COR-L47 (cell line): ENCODE results near the gene ATF4.

Experiments
- DNase-seq: peaks from one replicate; lab custom pipeline; 2025; lab: John Stamatoyannopoulos, UW

ATF4 gene

GRCh38 chr22:39528681-39529486, 8.5 kb downstream of the ATF4 start:
- peak; percentile 96 for DNase-seq

DNA sequence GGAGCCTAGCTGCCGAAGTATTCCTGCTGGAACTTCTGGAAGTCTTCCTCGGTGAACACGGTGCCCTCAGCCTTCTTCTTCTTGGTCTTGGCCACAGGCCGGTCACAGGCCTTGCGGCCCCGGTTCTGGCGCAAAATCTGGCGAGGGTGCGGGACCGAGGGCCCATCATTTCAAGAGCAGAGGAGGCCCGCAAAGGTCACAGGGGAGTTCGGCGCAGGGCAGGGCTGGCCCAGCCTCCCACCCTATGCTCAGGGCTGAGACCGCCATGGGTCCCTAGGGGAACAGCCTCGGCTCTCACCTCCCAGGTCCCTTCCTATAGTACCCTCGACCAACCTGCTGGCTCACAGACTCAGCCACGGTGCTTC, 9.1 kb downstream of the ATF4 start:
- DNase-seq: no peak

DNA sequence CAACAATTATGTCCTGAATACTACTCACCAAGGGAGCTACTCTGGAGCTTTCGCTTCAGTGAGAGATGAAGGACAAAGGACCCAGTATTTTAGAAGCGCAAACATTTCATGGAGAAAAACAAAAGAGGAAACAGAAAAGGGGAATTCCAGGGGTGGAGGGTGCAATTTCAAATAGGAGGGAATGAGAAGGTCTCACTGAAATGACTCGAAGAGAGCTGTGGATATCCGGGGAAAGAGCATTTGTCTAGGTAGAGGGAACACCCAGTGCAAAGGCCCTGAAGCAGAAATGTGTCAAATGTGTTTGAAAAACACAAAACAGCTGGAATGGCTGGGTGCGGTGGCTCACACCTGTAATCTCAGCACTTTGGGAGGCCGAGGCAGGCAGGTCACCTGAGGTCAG, 9.8 kb downstream of the ATF4 start:
- DNase-seq: no peak

GRCh38 chr22:39530692-39531331, 10.4 kb downstream of the ATF4 start:
- peak; percentile 55 for DNase-seq

GRCh38 chr22:39532215-39533073, 12.1 kb downstream of the ATF4 start, which contains the start of gene RPS19BP1:
Gene RPS19BP1 (minus strand): TSS chr22:39532748. CDS start chr22:39532738, 10 bp downstream.
- peak; percentile 100 for DNase-seq

- DNase-seq: no peak
These were observed 13.7 kb downstream of the ATF4 start for GRCh38 chr22:39534092-39534506.

- DNase-seq: peak; percentile 75
These were observed 14.4 kb downstream of the ATF4 start for GRCh38 chr22:39534591-39535356.

DNA sequence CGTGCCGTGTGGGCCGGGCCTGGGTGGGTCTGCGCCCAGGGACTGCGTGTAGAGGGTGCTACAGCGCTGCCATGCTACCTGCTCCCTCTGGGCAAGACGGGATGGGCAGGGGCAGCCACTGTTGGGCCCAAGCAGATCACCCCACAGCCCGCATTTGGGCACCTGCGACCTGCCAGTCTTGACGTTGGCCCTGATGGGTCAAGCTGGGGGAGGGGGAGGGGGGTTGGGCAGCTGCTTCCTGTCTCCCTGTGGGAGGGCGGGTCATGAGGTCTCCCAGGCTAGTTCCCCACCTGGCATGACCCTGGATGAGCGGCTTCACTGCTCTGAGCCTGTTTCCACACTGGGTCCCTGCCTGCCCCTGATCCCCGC, 15.0 kb downstream of the ATF4 start:
- no peak for DNase-seq

DNA sequence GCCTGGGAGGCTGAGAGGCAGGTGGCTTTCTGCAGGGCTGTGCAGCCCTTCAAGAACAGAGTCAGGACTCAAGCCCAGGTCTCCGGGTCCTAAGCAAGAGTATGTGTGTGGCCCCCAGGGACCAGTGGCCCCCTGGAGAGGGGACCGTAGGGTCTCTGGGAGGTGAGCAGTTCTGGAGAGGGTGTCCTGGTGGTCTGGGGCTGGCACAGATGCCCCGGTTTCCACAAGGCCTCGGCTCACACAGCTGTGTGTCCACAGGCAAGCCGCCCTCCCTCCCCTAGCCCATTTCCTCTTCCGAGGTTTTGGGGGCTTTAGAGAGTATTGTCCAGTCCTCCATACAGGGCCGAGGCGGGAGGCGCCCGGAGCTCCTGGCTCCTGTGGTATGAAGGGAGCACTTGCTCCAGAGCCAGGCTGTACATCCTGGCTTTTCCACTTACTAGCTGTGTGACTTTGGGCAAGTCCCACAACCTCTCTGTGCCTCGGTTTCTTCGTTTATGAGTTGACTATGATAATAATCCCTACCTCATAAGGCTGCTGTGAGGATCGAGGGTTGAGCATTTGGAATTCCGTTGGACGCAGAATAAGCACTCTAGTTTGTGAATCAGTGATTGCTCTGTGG, 15.6 kb downstream of the ATF4 start:
- no peak for DNase-seq

- DNase-seq: no peak
These were observed 16.3 kb downstream of the ATF4 start for GRCh38 chr22:39536711-39537110.

GRCh38 chr22:39537975-39538374, 17.6 kb downstream of the ATF4 start:
- DNase-seq: no peak

- no peak for DNase-seq
These were observed 22.7 kb downstream of the ATF4 start for GRCh38 chr22:39543095-39543494.

DNA sequence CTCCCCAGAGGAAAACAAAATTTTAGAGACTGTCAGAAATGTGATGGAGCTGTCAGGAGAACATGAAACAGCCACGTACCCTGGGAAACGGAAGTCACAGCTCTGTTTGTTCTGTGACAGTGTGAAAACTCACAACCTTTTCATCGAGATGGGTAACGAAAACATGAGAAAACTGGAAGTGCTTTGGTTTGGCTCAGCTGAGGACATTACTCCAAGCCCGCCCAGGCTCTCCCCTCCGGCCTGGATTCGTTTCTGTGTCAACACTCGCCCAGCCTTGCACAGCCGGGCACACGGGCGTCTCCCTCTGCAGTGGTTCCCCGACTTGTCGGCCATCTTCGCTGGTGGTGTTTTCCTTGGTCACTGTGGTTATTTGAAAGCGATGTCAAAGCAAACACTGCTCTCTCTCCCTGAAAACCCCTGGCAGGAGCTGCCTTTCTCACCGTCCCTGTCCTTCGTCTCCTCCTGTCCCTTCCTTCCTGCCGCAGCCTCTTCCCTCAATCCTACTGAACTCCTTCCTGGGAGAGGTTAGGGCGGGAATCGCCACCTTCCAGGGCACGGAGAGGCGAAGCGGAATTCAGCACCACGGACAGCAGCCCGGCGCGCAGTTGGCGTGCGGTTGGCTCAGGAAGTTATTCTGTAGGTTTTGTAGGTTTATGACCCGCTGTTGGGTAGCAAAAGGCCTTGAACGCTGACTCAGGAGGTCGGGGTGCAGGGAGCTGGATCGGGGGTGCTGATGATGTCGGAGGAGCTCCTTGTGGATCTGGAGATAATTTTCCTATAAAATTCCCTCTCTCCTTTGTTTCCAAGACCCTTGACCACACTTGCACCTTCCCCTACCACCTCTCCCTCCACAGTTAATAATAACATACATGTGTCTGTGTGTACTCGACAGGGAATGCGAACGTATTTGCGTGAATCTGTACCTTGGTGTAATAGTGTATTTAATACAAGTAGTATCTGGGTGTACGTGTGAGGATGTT, 25.3 kb downstream of the ATF4 start:
- DNase-seq: no peak

GRCh38 chr22:39546889-39547586, 26.7 kb downstream of the ATF4 start:
- DNase-seq: peak; percentile 41

DNA sequence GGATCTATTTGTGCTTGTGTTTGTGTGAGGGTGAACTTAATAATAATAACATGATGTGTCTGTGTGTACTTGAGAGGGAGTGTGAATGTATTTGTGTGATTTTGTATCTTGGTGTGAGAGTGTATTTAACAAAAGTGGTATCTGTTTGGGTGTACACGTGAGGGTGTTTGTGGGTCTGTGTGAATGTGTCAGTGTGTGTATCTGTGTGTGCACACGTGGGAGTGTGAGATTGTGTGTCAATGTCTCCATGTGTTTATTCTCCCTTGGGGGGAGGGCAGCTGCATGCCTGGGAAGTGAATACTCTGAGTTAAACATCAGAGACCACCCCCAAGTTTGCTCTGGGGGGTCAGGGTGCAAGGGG, 27.2 kb downstream of the ATF4 start:
- DNase-seq: no peak

DNA sequence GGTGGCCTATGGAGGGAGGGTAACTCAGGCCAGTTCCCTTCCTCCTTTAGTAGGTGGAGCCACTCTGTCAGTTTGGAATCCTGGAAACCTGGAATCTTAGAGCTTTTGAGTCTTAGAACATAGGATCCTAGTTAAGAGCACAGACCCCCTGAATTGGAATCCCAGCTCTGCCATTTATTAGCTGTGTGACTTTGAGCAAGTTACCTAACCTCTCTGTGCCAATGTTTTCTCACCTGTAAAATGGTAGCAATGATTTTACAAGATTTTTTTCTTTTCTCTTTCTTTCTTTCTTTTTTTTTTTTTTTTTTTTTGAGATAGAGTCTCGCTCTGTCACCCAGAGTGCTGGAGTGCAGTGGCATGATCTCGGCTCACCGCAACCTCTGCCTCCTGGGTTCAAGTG, 33.1 kb downstream of the ATF4 start:
- DNase-seq: no peak

- DNase-seq: no peak
These were observed 33.8 kb downstream of the ATF4 start for GRCh38 chr22:39554151-39554550.

DNA sequence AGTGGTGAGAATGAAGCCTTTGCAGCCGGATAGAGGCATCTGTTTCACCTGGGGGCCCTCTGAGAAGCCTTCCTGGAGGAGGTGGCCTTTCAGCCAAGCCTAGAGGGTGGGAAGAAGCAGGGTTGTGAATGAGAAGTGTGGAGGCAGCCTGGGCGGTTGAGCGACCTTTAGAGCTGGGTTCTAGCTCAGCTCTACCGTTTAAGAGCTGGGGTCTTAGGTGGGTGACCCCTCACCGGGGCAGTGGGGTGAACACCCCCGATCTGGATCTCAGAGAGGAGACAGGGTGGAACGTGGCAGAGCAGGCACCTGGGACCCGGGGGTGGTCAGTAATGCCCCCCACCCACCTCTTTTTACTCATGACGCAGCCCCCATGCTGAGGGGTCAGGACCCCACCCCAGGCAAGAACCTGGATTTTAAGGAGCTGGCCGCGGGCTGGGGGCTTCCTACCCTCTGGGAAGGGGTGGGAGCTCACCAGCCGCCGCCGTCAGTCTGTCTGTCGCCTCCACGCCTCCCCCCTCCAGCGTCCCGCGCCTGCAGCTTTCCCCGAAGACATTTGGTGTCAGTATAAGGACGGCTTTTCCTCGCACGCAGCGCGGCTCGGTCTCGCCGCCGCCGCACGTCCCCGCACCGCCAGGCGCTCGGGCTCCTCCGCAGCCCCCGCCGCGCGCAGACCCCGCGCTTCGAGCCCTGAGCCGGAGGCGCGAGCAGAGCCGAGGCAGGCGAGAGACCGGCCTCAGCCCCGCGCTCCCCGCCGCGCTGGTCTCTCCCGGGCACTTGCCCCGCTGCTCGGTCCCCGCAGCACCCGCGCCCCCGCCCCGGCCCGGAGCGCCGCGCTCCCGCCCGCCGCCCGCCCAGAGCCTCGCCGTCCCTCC, 36.8 kb downstream of the ATF4 start:
- peak; percentile 49 for DNase-seq

DNA sequence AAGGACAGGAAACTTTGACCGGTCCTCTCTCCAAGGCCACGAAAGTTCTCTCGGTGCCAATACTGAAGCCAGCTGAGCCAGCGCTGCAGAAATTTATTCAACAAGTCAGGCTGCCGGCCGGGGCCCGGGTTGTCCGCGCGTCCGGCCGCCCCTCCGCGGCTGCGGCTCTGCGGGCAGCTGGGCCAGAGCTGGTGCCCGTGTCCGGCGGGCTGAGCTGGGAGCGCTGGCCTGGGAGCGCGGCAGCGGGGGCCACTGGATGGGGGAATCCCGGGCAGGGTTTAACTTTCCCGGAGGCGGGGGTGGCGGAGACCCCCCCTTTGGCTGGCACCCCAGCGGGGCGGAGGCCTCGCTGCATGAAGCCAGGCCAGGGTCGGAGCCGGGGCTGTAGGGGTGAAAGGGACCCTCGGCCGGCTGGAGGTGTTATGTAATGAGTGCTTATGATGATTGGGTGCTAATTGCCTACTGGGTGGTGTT, 37.9 kb downstream of the ATF4 start:
- DNase-seq: no peak
